ENCODE measurements around the gene PCBP4.

PCBP4 gene

GRCh38 chr3:51934139-51934850, 33.0 kb downstream of the PCBP4 start:
- no peaks in the 10 kb centered on the region for H4K20me1 ChIP-seq (ENCODE audit: insufficient read depth)
- no peak overlapping the region for H3K4me3 ChIP-seq (IDR thresholded peaks at IDR 0.05; ENCODE audit: insufficient read depth, low read depth, low read length)
- no peaks in the 10 kb centered on the region for H3K36me3 ChIP-seq (ENCODE audit: insufficient read depth)
- no peak overlapping the region for H3K4me2 ChIP-seq
- no peak overlapping the region for H3K27ac ChIP-seq
- H2AFZ ChIP-seq (ENCODE audit: low read depth), result no peak overlapping the region
- TF ChIP-seq, protein P1, sequence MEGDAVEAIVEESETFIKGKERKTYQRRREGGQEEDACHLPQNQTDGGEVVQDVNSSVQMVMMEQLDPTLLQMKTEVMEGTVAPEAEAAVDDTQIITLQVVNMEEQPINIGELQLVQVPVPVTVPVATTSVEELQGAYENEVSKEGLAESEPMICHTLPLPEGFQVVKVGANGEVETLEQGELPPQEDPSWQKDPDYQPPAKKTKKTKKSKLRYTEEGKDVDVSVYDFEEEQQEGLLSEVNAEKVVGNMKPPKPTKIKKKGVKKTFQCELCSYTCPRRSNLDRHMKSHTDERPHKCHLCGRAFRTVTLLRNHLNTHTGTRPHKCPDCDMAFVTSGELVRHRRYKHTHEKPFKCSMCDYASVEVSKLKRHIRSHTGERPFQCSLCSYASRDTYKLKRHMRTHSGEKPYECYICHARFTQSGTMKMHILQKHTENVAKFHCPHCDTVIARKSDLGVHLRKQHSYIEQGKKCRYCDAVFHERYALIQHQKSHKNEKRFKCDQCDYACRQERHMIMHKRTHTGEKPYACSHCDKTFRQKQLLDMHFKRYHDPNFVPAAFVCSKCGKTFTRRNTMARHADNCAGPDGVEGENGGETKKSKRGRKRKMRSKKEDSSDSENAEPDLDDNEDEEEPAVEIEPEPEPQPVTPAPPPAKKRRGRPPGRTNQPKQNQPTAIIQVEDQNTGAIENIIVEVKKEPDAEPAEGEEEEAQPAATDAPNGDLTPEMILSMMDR (conservative IDR thresholded peaks at IDR 0.05; ENCODE audit: low read depth, low read length), result no peak
- peaks cover 1% of the 10 kb centered on the region; the same call in 1 of the 2 replicates for H3K79me2 ChIP-seq (ENCODE audit: insufficient read depth, low read depth)
- no peaks in the 10 kb centered on the region for H3K4me1 ChIP-seq (ENCODE audit: low read depth, poor library complexity, severe bottlenecking)
- H3K9ac ChIP-seq, result no peak overlapping the region
- H3K27me3 ChIP-seq (ENCODE audit: insufficient read depth, low read depth), result no peaks in the 10 kb centered on the region

DNA sequence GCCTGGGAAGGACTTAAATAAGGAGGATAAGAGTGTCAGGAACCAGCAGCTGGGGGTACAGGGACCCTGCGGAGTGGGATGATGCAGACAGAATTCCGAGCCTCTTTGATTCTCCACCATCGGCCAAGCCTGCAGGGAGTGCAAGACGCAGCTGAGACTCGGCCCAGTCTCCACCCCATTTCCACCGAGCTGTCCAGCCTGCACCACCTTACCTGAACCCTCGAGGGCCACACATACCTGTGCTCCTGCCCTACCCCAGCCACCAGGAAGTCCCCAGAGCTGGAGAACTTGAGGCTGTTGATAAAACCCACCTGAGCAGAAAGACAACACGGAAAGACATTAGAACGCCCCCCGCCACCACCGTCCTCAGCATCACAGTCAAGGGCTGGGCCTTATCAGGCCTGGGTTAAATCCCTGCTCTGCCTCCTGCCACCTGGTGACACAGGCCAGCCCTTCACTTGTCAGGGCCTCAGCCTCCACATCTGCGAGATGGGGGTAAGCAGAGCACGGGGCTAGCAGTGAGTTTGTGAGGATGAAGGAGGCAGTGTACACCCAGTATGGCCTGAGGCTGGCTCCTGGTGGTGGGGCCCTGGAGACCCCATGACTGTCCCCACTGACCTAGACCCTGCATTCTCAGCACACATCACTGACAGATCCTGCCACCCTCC, 33.6 kb downstream of the PCBP4 start:
- TF ChIP-seq, protein P1 (conservative IDR thresholded peaks at IDR 0.05; ENCODE audit: low read depth, low read length), result no peak
- no peak overlapping the region for H2AFZ ChIP-seq (ENCODE audit: low read depth)
- no peaks in the 10 kb centered on the region for H3K4me1 ChIP-seq (ENCODE audit: low read depth, poor library complexity, severe bottlenecking)
- H3K4me2 ChIP-seq, result no peak overlapping the region
- no peaks in the 10 kb centered on the region for H3K27me3 ChIP-seq (ENCODE audit: insufficient read depth, low read depth)
- no peak overlapping the region for H3K9ac ChIP-seq
- no peak overlapping the region for H3K4me3 ChIP-seq (IDR thresholded peaks at IDR 0.05; ENCODE audit: insufficient read depth, low read depth, low read length)
- H3K27ac ChIP-seq, result no peak overlapping the region
- no peaks in the 10 kb centered on the region for H4K20me1 ChIP-seq (ENCODE audit: insufficient read depth)
- no peaks in the 10 kb centered on the region for H3K36me3 ChIP-seq (ENCODE audit: insufficient read depth)
- no peaks in the 10 kb centered on the region for H3K79me2 ChIP-seq (ENCODE audit: insufficient read depth, low read depth)

DNA sequence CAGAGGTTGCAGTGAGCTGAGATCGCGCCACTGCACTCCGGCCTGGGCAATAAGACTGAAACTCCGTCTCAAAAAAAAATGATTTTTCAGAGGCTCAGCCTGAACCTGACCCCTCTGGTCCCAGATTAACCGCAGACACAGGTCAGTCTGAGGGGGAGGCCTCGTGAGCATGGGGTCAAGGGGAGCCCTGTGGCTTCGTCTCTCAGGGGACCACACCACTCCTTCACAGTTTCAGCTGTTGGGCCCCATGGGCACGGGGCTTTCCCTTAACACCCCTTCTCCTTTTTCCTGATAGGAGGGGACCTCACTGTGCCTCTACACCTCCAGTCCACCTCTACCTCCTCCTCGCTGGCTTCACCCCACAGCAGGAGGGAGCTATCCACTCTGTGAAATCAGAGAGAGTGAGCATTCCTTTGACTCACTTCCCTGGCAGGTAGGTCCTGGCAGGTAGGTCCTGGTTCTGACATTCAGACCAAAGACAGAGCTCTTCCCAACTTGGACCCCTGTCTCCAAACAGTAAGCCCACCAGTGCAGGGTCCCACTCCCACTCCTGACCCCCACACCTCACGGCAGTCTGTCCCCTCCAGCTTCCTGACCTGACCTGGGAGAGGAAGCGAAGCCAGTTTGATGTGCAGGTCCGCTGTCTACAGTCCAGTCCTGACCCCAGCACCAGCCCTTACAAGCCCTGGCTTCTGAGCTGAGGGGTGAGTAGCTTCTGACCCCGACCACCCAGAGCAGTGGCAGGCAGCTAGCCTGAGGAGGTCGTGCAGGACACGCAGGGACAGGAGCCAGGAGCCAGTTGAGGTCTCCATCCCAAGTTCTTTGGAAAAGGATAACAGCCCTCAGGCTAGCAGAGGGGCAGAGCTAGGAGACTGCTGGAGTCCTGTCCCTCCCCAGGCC, 34.5 kb downstream of the PCBP4 start:
- Histone ChIP-seq H3K4me2 (no peak overlapping the region), H4K20me1 (ENCODE audit: insufficient read depth) (no peaks in the 10 kb centered on the region), H3K27ac (no peak overlapping the region), H3K79me2 (ENCODE audit: insufficient read depth, low read depth) (no peaks in the 10 kb centered on the region), H3K27me3 (ENCODE audit: insufficient read depth, low read depth) (no peaks in the 10 kb centered on the region), H3K4me1 (ENCODE audit: low read depth, poor library complexity, severe bottlenecking) (no peaks in the 10 kb centered on the region), H2AFZ (ENCODE audit: low read depth) (no peak overlapping the region), H3K9ac (no peak overlapping the region), H3K36me3 (ENCODE audit: insufficient read depth) (no peaks in the 10 kb centered on the region), H3K4me3 (IDR thresholded peaks at IDR 0.05; ENCODE audit: insufficient read depth, low read depth, low read length) (no peak overlapping the region)
- TF ChIP-seq, protein P1 (conservative IDR thresholded peaks at IDR 0.05; ENCODE audit: low read depth, low read length), result no peak

- H3K9ac ChIP-seq, result no peak overlapping the region
- no peak overlapping the region for H2AFZ ChIP-seq (ENCODE audit: low read depth)
- H3K79me2 ChIP-seq (ENCODE audit: insufficient read depth, low read depth), result no peaks in the 10 kb centered on the region
- H4K20me1 ChIP-seq (ENCODE audit: insufficient read depth), result no peaks in the 10 kb centered on the region
- no peaks in the 10 kb centered on the region for H3K36me3 ChIP-seq (ENCODE audit: insufficient read depth)
- no peaks in the 10 kb centered on the region for H3K4me1 ChIP-seq (ENCODE audit: low read depth, poor library complexity, severe bottlenecking)
- TF ChIP-seq, protein P1 (conservative IDR thresholded peaks at IDR 0.05; ENCODE audit: low read depth, low read length), result no peak
- no peak overlapping the region for H3K4me2 ChIP-seq
- H3K4me3 ChIP-seq (IDR thresholded peaks at IDR 0.05; ENCODE audit: insufficient read depth, low read depth, low read length), result no peak overlapping the region
- H3K27ac ChIP-seq, result no peak overlapping the region
- no peaks in the 10 kb centered on the region for H3K27me3 ChIP-seq (ENCODE audit: insufficient read depth, low read depth)
Observed at GRCh38 chr3:51931756-51932155, 35.5 kb downstream of the PCBP4 start.
